H9 (cell line): ENCODE data around the gene MCF2L. TPM values are rescaled to one million over a fixed set of nuclear protein-coding genes. Genes with fewer than 3 reads are reported as not detected.

Source experiments
- DNase-seq: peaks from one replicate; pipeline ENCODE4 v3.0.0-alpha.2; 2017
- H2AFZ ChIP-seq: one replicate; pipeline ENCODE4 v1.6.1; 2013; ENCODE audit warnings: mild to moderate bottlenecking, low read length, control low read depth, moderate library complexity
- H2AK5ac ChIP-seq: 2 replicates; pipeline ENCODE4 v1.6.1; 2013; ENCODE audit warnings: low read length, control low read depth, mixed read lengths; ENCODE audit not compliant: insufficient read length
- H2BK120ac ChIP-seq: one replicate; pipeline ENCODE4 v1.6.1; 2013; ENCODE audit warnings: low read depth, mild to moderate bottlenecking, low read length, control low read depth, inconsistent platforms; ENCODE audit not compliant: poor library complexity, severe bottlenecking
- H2BK12ac ChIP-seq: 2 replicates; pipeline ENCODE4 v1.6.1; 2013; ENCODE audit warnings: low read length, control low read depth, mixed read lengths, low read depth; ENCODE audit not compliant: insufficient read length
- H2BK15ac ChIP-seq: 2 replicates; pipeline ENCODE4 v1.6.1; 2013; ENCODE audit warnings: low read depth, low read length, control low read depth
- H2BK20ac ChIP-seq: one replicate; pipeline ENCODE4 v1.6.1; 2013; ENCODE audit warnings: low read depth, mild to moderate bottlenecking, low read length, control low read depth, inconsistent platforms; ENCODE audit not compliant: poor library complexity, severe bottlenecking
- H2BK5ac ChIP-seq: 2 replicates; pipeline ENCODE4 v1.6.1; 2013; ENCODE audit warnings: low read length, control low read depth, mixed read lengths; ENCODE audit not compliant: insufficient read length
- H3K14ac ChIP-seq: 2 replicates; pipeline ENCODE4 v1.6.1; 2013; ENCODE audit warnings: low read length, control low read depth; ENCODE audit not compliant: insufficient read depth
- H3K18ac ChIP-seq: 2 replicates; pipeline ENCODE4 v1.6.1; 2013; ENCODE audit warnings: low read depth, mild to moderate bottlenecking, mixed read lengths, low read length, control low read depth; ENCODE audit not compliant: insufficient read length
- H3K23ac ChIP-seq: 2 replicates; pipeline ENCODE4 v1.6.1; 2013; ENCODE audit warnings: low read length, control low read depth, mixed read lengths, low read depth; ENCODE audit not compliant: insufficient read length
- H3K23me2 ChIP-seq: 2 replicates; pipeline ENCODE4 v1.6.1; 2013; ENCODE audit warnings: low read depth, mild to moderate bottlenecking, mixed read lengths, low read length, control low read depth; ENCODE audit not compliant: insufficient read length, poor library complexity, severe bottlenecking
- H3K27ac ChIP-seq: 2 replicates; pipeline ENCODE4 v1.5.1; 2013; ENCODE audit warnings: low read length, control low read depth, mixed read lengths, low read depth; ENCODE audit not compliant: insufficient read length
- H3K27me3 ChIP-seq: 2 replicates; pipeline ENCODE4 v1.6.1; 2013; ENCODE audit warnings: low read length, control low read depth, inconsistent platforms; ENCODE audit not compliant: insufficient read depth
- H3K4ac ChIP-seq: 2 replicates; pipeline ENCODE4 v1.6.1; 2013; ENCODE audit warnings: low read depth, mild to moderate bottlenecking, control low read depth, inconsistent platforms, low read length, moderate library complexity
- H3K4me1 ChIP-seq: 2 replicates; pipeline ENCODE4 v1.6.1; 2013; ENCODE audit warnings: low read length, control low read depth, inconsistent platforms; ENCODE audit not compliant: insufficient read depth
- H3K4me2 ChIP-seq: 2 replicates; pipeline ENCODE4 v1.6.1; 2013; ENCODE audit warnings: low read length, control low read depth, mixed read lengths; ENCODE audit not compliant: insufficient read length, insufficient read depth
- H3K56ac ChIP-seq: 2 replicates; pipeline ENCODE4 v1.6.1; 2013; ENCODE audit warnings: low read depth, mild to moderate bottlenecking, mixed read lengths, low read length, control low read depth; ENCODE audit not compliant: insufficient read length
- H3K79me1 ChIP-seq: 2 replicates; pipeline ENCODE4 v1.6.1; 2013; ENCODE audit warnings: low read depth, mild to moderate bottlenecking, moderate library complexity, low read length, control low read depth, inconsistent platforms; ENCODE audit not compliant: insufficient read depth, poor library complexity, severe bottlenecking
- H3K79me2 ChIP-seq: 2 replicates; pipeline ENCODE4 v1.6.1; 2013; ENCODE audit warnings: low read length, control low read depth, inconsistent platforms; ENCODE audit not compliant: insufficient read depth
- H3K9ac ChIP-seq: 2 replicates; pipeline ENCODE4 v1.6.1; 2013; ENCODE audit warnings: low read length, control low read depth, mixed read lengths; ENCODE audit not compliant: insufficient read length; ENCODE audit errors: extremely low read depth
- H3K9me3 ChIP-seq: one replicate; pipeline ENCODE4 v1.6.1; 2013; ENCODE audit warnings: low read depth, low read length, inconsistent platforms; ENCODE audit not compliant: control insufficient read depth
- H3T11ph ChIP-seq: one replicate; pipeline ENCODE4 v1.6.1; 2013; ENCODE audit warnings: mild to moderate bottlenecking, low read length, control low read depth, inconsistent platforms
- H4K20me1 ChIP-seq: one replicate; pipeline ENCODE4 v1.6.1; 2013; ENCODE audit not compliant: control insufficient read depth, insufficient read length, insufficient read depth
- H4K5ac ChIP-seq: 2 replicates; pipeline ENCODE4 v1.6.1; 2013; ENCODE audit warnings: low read depth, mild to moderate bottlenecking, mixed read lengths, low read length, control low read depth; ENCODE audit not compliant: insufficient read length
- H4K8ac ChIP-seq: replicated peaks from 2 replicates; pipeline ENCODE4 v1.6.1; 2013; ENCODE audit warnings: low read length, control low read depth, mixed read lengths, low read depth; ENCODE audit not compliant: insufficient read length
- H4K91ac ChIP-seq: 2 replicates; pipeline ENCODE4 v1.6.1; 2013; ENCODE audit warnings: low read depth, mild to moderate bottlenecking, moderate library complexity, mixed read lengths, low read length, control low read depth; ENCODE audit not compliant: insufficient read length
- H3K27ac Mint-ChIP-seq, 3 experiments: 2 replicates in 2 of 3; 3 replicates in 1 of 3; pipeline ENCODE4 v1.8.0; 2020 to 2021; ENCODE audit warnings: mixed read lengths in 3 of 3, mild to moderate bottlenecking in 1 of 3, moderate library complexity in 1 of 3
- H3K27me3 Mint-ChIP-seq: 2 replicates; pipeline ENCODE4 v1.8.0; 2021; ENCODE audit warnings: low read depth, mild to moderate bottlenecking, moderate library complexity, mixed read lengths
- H3K36me3 Mint-ChIP-seq, 3 experiments: 2 replicates in 2 of 3; 3 replicates in 1 of 3; pipeline ENCODE4 v1.8.0; 2020 to 2021; ENCODE audit warnings: low read depth in 3 of 3, mixed read lengths in 3 of 3; ENCODE audit not compliant: insufficient read depth in 1 of 3
- H3K4me1 Mint-ChIP-seq, 2 experiments: 2 replicates each; pipeline ENCODE4 v1.8.0; 2020; ENCODE audit warnings: mixed read lengths in 2 of 2
- H3K4me3 Mint-ChIP-seq, 2 experiments: 2 replicates in 1 of 2; 3 replicates in 1 of 2; pipeline ENCODE4 v1.8.0; 2020 to 2021; ENCODE audit warnings: mild to moderate bottlenecking in 2 of 2, mixed read lengths in 2 of 2, moderate library complexity in 1 of 2
- H3K9me3 Mint-ChIP-seq, 2 experiments: 2 replicates in 1 of 2; 3 replicates in 1 of 2; pipeline ENCODE4 v1.8.0; 2020; ENCODE audit warnings: mild to moderate bottlenecking in 2 of 2, mixed read lengths in 2 of 2, moderate library complexity in 1 of 2
- CTCF ChIP-seq: fragments of 200-600 bp; sonication (generic); conservative IDR thresholded peaks from 3 replicates; pipeline ENCODE4 v1.8.0; 2021; ENCODE audit warnings: antibody characterized with exemption, mild to moderate bottlenecking
- WGBS: extraction: QIAGEN DNeasy Blood & Tissue Kit; methylation state at CpG from one replicate; pipeline ENCODE4 v1.1.7; 2013; ENCODE audit warnings: missing lambda C conversion rate, low lambda C conversion rate, mixed read lengths; ENCODE audit not compliant: insufficient read length; ENCODE audit errors: extremely low coverage; 5-methylcytosine and 5-hydroxymethylcytosine counted together
- total RNA-seq: library from RNA; stranded (reverse); gene quantifications from 2 replicates; pipeline ENCODE4 v1.2.1, GENCODE V29; 2021

The MCF2L gene
- total RNA-seq, 1 experiment from 2014 or later: 18.5 TPM

- no peaks in the 10 kb centered on the region for H4K20me1 ChIP-seq
- H2BK12ac ChIP-seq: no peak overlapping the region
- no peak overlapping the region for H3T11ph ChIP-seq
- H3K27ac Mint-ChIP-seq: peak overlapping the region in 1 of 3 experiments; percentile 87; a peak in 1 of 7 replicates
- no peaks in the 10 kb centered on the region; the same call in none of the 2 replicates for H3K27me3 Mint-ChIP-seq
- H3K23me2 ChIP-seq: no peaks in the 10 kb centered on the region
- H2BK15ac ChIP-seq: no peak overlapping the region
- no peak overlapping the region for H3K27ac ChIP-seq
- no peaks in the 10 kb centered on the region for H3K27me3 ChIP-seq
- no peak overlapping the region for H3K4me3 Mint-ChIP-seq
- H2BK5ac ChIP-seq: no peak overlapping the region
- no peak overlapping the region for H3K18ac ChIP-seq
- no peak overlapping the region for H4K8ac ChIP-seq
- no peak for TF ChIP-seq CTCF
- no peak overlapping the region for H2AK5ac ChIP-seq
- no peak for DNase-seq
- H2AFZ ChIP-seq: no peak overlapping the region
- no peak overlapping the region for H3K4ac ChIP-seq
- no peaks in the 10 kb centered on the region for H3K4me1 ChIP-seq
- H2BK20ac ChIP-seq: no peak overlapping the region
- no peaks in the 10 kb centered on the region for H3K79me1 ChIP-seq
- H3K56ac ChIP-seq: no peak overlapping the region
- no peak overlapping the region for H4K5ac ChIP-seq
- no peak overlapping the region for H3K14ac ChIP-seq
- no peak overlapping the region for H3K23ac ChIP-seq
- H3K9me3 Mint-ChIP-seq: no peaks in the 10 kb centered on the region
- no CpG with 5 or more reads among the region's 20 CpGs for WGBS
- no peak overlapping the region for H2BK120ac ChIP-seq
- H3K4me2 ChIP-seq: no peak overlapping the region
- H4K91ac ChIP-seq: no peak overlapping the region
- H3K9me3 ChIP-seq: no peaks in the 10 kb centered on the region
- no peaks in the 10 kb centered on the region; a peak in 1 of 7 replicates for H3K36me3 Mint-ChIP-seq
- peaks cover 0 to 3% of the 10 kb centered on the region in 2 experiments; a peak in 3 of 4 replicates for H3K4me1 Mint-ChIP-seq
- no peaks in the 10 kb centered on the region for H3K79me2 ChIP-seq
- H3K9ac ChIP-seq: no peak overlapping the region
Measured at GRCh38 chr13:113043001-113043630, 74.1 kb downstream of the MCF2L start.
